MM.1S (cell line): Measurements from ENCODE around the gene ADAR.

Experiments
- DNase-seq: peaks from one replicate; pipeline ENCODE4 v3.0.0-alpha.2; 2015
- H2AFZ ChIP-seq: fragments of 300-600 bp; sonication (generic); 2 replicates; pipeline ENCODE4 v1.6.0; 2016; ENCODE audit warnings: antibody characterized with exemption, low read length
- H3F3A ChIP-seq: fragments of 300-600 bp; sonication (generic); 2 replicates; pipeline ENCODE4 v1.6.1; 2016; ENCODE audit warnings: mild to moderate bottlenecking, antibody characterized with exemption, low read length, moderate library complexity, mixed read lengths; ENCODE audit not compliant: insufficient read depth
- H3K27ac ChIP-seq: fragments of 300-600 bp; sonication (generic); 2 replicates; pipeline ENCODE4 v1.5.1; 2016; ENCODE audit warnings: mild to moderate bottlenecking, low read length
- H3K27me3 ChIP-seq: fragments of 300-600 bp; sonication (generic); replicated peaks from 2 replicates; pipeline ENCODE4 v1.6.0; 2016; ENCODE audit warnings: low read length; ENCODE audit not compliant: insufficient read depth
- H3K36me3 ChIP-seq: fragments of 300-600 bp; sonication (generic); replicated peaks from 2 replicates; pipeline ENCODE4 v1.6.1; 2016; ENCODE audit warnings: mild to moderate bottlenecking, low read length, mixed read lengths; ENCODE audit not compliant: insufficient read depth
- H3K4me1 ChIP-seq: fragments of 300-600 bp; sonication (generic); 2 replicates; pipeline ENCODE4 v1.6.1; 2016; ENCODE audit warnings: low read length, mixed read lengths
- H3K4me2 ChIP-seq: fragments of 300-600 bp; sonication (generic); 2 replicates; pipeline ENCODE4 v1.6.0; 2016; ENCODE audit warnings: low read depth, low read length
- H3K4me3 ChIP-seq: fragments of 300-600 bp; sonication (generic); 2 replicates; pipeline ENCODE4 v1.5.1; 2016; ENCODE audit warnings: low read length, mixed read lengths
- H3K79me2 ChIP-seq: fragments of 300-600 bp; sonication (generic); 2 replicates; pipeline ENCODE4 v1.6.1; 2016; ENCODE audit warnings: mixed run types, low read length, mixed read lengths
- H3K9ac ChIP-seq: fragments of 300-600 bp; sonication (generic); 2 replicates; pipeline ENCODE4 v1.6.1; 2016; ENCODE audit warnings: low read length, mixed read lengths
- H3K9me2 ChIP-seq: fragments of 300-600 bp; sonication (generic); replicated peaks from 2 replicates; pipeline ENCODE4 v1.6.1; 2016; ENCODE audit warnings: mild to moderate bottlenecking, low read length, mixed read lengths; ENCODE audit not compliant: insufficient read depth
- H3K9me3 ChIP-seq: fragments of 300-600 bp; sonication (generic); replicated peaks from 2 replicates; pipeline ENCODE4 v1.6.1; 2016; ENCODE audit warnings: mild to moderate bottlenecking, low read length, mixed read lengths; ENCODE audit not compliant: insufficient read depth
- H4K20me1 ChIP-seq: fragments of 300-600 bp; sonication (generic); 2 replicates; pipeline ENCODE4 v1.6.1; 2016; ENCODE audit warnings: mild to moderate bottlenecking, low read length, moderate library complexity, mixed read lengths; ENCODE audit not compliant: insufficient read depth
- EZH2 ChIP-seq: fragments of 300-600 bp; sonication (generic); optimal IDR thresholded peaks from 2 replicates; pipeline ENCODE3; 2017; ENCODE audit warnings: low read depth, mild to moderate bottlenecking, antibody characterized with exemption, low read length, mixed read lengths
- EZH2phosphoT487 ChIP-seq: fragments of 300-600 bp; sonication (generic); IDR thresholded peaks from 2 replicates; pipeline ENCODE4 v1.6.1; 2018; ENCODE audit warnings: antibody characterized with exemption, low read length
- TF ChIP-seq, protein P1 (sequence below): fragments of 300-600 bp; sonication (generic); IDR thresholded peaks from 2 replicates; pipeline ENCODE4 v1.5.1; 2016; ENCODE audit warnings: antibody characterized with exemption, low read length, mixed read lengths

ADAR gene

DNA sequence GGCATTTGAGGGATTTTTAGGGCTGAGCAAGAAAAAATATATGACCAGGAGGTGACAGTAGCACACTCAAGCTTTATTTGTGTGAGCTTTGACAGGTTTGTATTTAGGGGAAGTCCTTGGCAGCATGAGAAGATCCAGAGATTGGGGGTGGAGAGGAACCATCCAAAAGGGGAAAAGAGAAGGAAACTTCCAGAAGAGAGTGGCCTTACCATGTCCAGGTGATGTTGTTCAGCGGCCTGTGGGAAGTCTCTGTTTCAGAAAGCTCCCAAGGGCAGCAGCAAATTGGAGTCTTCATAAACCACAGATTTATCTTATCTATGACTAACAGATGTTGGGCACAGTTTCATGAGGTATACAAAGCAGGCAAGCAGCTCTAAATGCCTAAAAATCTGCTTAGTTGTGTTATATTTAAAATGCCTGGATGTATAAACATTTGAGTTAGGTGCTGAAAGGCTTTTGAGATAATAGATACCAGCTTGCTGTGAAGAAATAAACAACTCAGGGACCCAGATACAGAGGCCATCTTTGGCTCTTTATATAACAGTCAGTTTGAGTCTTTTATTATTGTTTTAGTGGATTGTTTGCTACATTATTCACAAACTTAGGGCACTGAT lies 21.2 kb upstream of the ADAR start:
- Histone ChIP-seq H2AFZ (peak overlapping the region; percentile 98), H4K20me1 (no peaks in the 10 kb centered on the region), H3F3A (peaks cover 18% of the 10 kb centered on the region), H3K36me3 (no peaks in the 10 kb centered on the region), H3K9ac (no peak overlapping the region), H3K9me3 (no peaks in the 10 kb centered on the region), H3K79me2 (peaks cover 39% of the 10 kb centered on the region), H3K4me1 (peaks cover 19% of the 10 kb centered on the region), H3K4me3 (no peak overlapping the region), H3K4me2 (peak overlapping the region; percentile 94; the same call in 1 of the 2 replicates), H3K27ac (peak overlapping the region; percentile 28; the same call in 1 of the 2 replicates), H3K27me3 (no peaks in the 10 kb centered on the region), H3K9me2 (no peaks in the 10 kb centered on the region)
- TF ChIP-seq, protein P1, sequence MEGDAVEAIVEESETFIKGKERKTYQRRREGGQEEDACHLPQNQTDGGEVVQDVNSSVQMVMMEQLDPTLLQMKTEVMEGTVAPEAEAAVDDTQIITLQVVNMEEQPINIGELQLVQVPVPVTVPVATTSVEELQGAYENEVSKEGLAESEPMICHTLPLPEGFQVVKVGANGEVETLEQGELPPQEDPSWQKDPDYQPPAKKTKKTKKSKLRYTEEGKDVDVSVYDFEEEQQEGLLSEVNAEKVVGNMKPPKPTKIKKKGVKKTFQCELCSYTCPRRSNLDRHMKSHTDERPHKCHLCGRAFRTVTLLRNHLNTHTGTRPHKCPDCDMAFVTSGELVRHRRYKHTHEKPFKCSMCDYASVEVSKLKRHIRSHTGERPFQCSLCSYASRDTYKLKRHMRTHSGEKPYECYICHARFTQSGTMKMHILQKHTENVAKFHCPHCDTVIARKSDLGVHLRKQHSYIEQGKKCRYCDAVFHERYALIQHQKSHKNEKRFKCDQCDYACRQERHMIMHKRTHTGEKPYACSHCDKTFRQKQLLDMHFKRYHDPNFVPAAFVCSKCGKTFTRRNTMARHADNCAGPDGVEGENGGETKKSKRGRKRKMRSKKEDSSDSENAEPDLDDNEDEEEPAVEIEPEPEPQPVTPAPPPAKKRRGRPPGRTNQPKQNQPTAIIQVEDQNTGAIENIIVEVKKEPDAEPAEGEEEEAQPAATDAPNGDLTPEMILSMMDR, result no peak
- TF ChIP-seq EZH2 (no peak), EZH2phosphoT487 (no peak)
- DNase-seq, result peak; percentile 36

DNA sequence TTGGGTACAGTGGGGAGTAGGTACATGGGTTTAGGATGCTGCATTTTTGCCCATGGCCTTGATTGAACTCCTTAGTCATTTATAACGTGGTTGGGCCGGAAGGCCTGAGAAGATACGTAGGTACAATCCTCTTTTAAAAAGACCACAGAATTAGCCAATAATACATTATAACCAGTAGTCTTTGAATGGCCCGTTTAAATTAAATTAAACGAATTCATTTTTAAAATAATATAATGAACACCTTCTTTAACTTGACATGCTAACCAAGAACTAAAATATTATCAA lies 20.1 kb upstream of the ADAR start:
- DNase-seq, result no peak
- H3K36me3 ChIP-seq, result no peaks in the 10 kb centered on the region
- peaks cover 19% of the 10 kb centered on the region for H3K4me1 ChIP-seq

DNA sequence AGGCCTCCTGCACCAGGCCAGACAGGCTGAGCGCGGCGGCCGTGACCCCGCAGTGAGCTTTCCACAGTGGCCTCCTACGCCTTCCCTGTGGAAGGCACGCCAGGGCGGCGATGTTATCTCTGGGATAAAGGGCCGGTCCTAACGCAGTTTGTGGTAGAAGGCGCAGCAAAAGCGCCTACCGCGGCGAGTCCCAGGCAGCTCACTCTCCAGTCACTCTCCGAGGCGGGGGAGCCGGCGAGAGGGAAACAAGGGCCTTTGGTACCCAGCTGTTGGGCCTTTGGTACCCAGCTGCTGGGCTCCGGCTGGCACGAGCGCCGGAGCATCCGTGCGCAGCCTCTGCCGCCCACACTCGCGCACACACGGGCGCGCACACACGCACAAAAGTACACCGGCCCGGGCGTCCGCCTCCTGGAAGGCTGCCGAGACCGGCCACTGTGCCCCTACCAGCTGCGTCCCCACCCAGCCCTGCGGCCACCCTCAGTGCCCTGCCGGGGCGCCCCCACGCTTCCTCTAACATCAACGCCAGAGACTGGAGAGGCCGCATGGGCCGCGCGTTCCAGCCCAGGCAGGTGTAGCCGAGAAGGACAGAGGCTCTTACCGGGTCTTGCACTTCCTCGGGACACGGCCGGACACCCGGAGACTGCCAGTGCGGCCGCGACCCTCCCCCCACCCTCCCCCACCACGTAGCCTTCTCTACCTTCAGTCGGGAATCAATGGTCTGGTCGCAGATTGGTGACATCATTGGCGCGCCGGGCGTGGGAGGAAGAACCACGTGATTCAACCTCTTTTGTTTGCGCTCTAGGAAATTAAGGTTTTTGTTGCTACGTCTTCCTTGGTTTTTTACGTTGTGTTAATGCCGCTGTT lies 19.5 kb upstream of the ADAR start:
- Histone ChIP-seq H3K27ac (peak overlapping the region; percentile 76), H3K79me2 (peaks cover 56% of the 10 kb centered on the region), H3K36me3 (no peaks in the 10 kb centered on the region), H3K4me3 (peak overlapping the region; percentile 96), H4K20me1 (no peaks in the 10 kb centered on the region; the same call in 1 of the 2 replicates), H3K4me2 (peak overlapping the region; percentile 94), H3K4me1 (peaks cover 19% of the 10 kb centered on the region), H3F3A (peaks cover 21% of the 10 kb centered on the region), H3K9me3 (no peaks in the 10 kb centered on the region), H3K9ac (peak overlapping the region; percentile 93), H3K9me2 (no peaks in the 10 kb centered on the region), H3K27me3 (no peaks in the 10 kb centered on the region), H2AFZ (peak overlapping the region; percentile 98)
- peak; percentile 95 for DNase-seq
- TF ChIP-seq EZH2phosphoT487, result no peak
- TF ChIP-seq, protein P1, result peak; percentile 8; the same call in 1 of the 2 replicates
- TF ChIP-seq EZH2, result no peak

More for the DNA sequence above, 20.1 kb upstream of the ADAR start:
- Histone ChIP-seq H4K20me1 (no peaks in the 10 kb centered on the region), H3F3A (peaks cover 18% of the 10 kb centered on the region), H3K9me2 (no peaks in the 10 kb centered on the region), H3K4me3 (peak overlapping the region; percentile 96), H3K27ac (peak overlapping the region; percentile 76), H3K4me2 (peak overlapping the region; percentile 94), H3K9ac (peak overlapping the region; percentile 93), H3K9me3 (no peaks in the 10 kb centered on the region), H3K27me3 (no peaks in the 10 kb centered on the region), H2AFZ (peak overlapping the region; percentile 98), H3K79me2 (peaks cover 50% of the 10 kb centered on the region)
- no peak for TF ChIP-seq EZH2
- TF ChIP-seq EZH2phosphoT487, result no peak
- TF ChIP-seq, protein P1, result no peak
